Measurements from ENCODE around the gene LY6G5B.

DNA sequence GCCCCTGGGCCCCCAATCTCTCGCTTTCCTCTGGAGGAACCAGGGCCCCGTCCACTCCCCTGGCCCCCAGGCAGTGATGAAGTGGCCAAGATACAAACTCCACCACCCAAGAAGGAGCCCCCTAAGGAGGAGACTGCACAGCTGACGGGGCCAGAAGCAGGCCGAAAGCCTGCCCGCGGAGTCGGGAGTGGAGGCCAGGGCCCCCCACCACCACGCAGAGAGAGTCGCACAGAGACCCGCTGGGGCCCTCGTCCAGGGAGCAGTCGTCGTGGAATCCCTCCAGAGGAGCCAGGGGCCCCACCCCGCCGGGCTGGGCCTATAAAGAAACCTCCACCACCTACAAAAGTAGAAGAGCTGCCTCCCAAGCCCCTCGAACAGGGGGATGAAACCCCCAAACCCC, 38.6 kb upstream of the LY6G5B start:
- TF ChIP-seq EZH2 (IDR thresholded peaks at IDR 0.05; ENCODE audit: insufficient read depth, poor library complexity, severe bottlenecking) (no peak), EZH2phosphoT487 (IDR thresholded peaks at IDR 0.05; ENCODE audit: insufficient read depth, low read depth) (no peak)
